MCF 10A (cell line): ENCODE results near the gene DRG2. TPM values are rescaled to one million over a fixed set of nuclear protein-coding genes. Genes with fewer than 3 reads are reported as not detected.

Source experiments
- BruUV-seq: library from RNA; stranded (reverse); fragments of 400-500 nt; replicated peaks from 2 replicates; lab custom pipeline; 2021; lab: Mats Ljungman, UMichigan
- CTCF ChIA-PET: fragments of 300-600 bp; sonication (Branson Sonifier 250); formaldehyde crosslinking; extraction: SDS; loops from one replicate; lab custom pipeline; 2021; ENCODE audit warnings: antibody characterized with exemption, inconsistent platforms; lab: Yijun Ruan, JAX
- POLR2A ChIA-PET: fragments of 300-600, 350-650 bp; sonication (Branson Sonifier 250); formaldehyde crosslinking; extraction: SDS; loops from one replicate; lab custom pipeline; 2020; ENCODE audit warnings: antibody characterized with exemption, inconsistent platforms; lab: Yijun Ruan, JAX
- DNase-seq: peaks from one replicate; pipeline ENCODE4 v3.0.0-alpha.2; 2018; ENCODE audit not compliant: unreplicated experiment
- H3K27ac Mint-ChIP-seq: one replicate; pipeline ENCODE4 v1.8.0; 2022; ENCODE audit warnings: mild to moderate bottlenecking, low read depth, mixed read lengths; ENCODE audit not compliant: unreplicated experiment
- H3K27me3 Mint-ChIP-seq: one replicate; pipeline ENCODE4 v1.8.0; 2022; ENCODE audit warnings: mixed read lengths; ENCODE audit not compliant: insufficient read depth, unreplicated experiment
- H3K36me3 Mint-ChIP-seq: one replicate; pipeline ENCODE4 v1.8.0; 2022; ENCODE audit warnings: mild to moderate bottlenecking, moderate library complexity, mixed read lengths; ENCODE audit not compliant: insufficient read depth, unreplicated experiment
- H3K4me1 Mint-ChIP-seq: one replicate; pipeline ENCODE4 v1.8.0; 2022; ENCODE audit warnings: mixed read lengths; ENCODE audit not compliant: insufficient read depth, unreplicated experiment
- H3K4me3 Mint-ChIP-seq: one replicate; pipeline ENCODE4 v1.8.0; 2022; ENCODE audit warnings: mild to moderate bottlenecking, moderate library complexity, mixed read lengths; ENCODE audit not compliant: unreplicated experiment
- H3K9me3 Mint-ChIP-seq: one replicate; pipeline ENCODE4 v1.8.0; 2022; ENCODE audit warnings: mixed read lengths; ENCODE audit not compliant: unreplicated experiment
- CTCF ChIP-seq: fragments of 200-600 bp; IDR thresholded peaks from one replicate; pipeline ENCODE4 v1.8.0; 2022; ENCODE audit warnings: antibody characterized with exemption, mild to moderate bottlenecking; ENCODE audit not compliant: unreplicated experiment
- intact Hi-C: fragments of 100-400 bp; cut with micrococcal nuclease; formaldehyde crosslinking; loops from 2 replicates; pipeline ENCODE4 v1.14.1; 2022
- total RNA-seq: library from RNA; stranded (reverse); gene quantifications from 2 replicates; pipeline ENCODE4 v1.2.3, GENCODE V29; 2022

DRG2 gene
- total RNA-seq, 1 experiment from 2014 or later = 39.5 TPM

- intact Hi-C loops = no loop called here
- H3K27ac Mint-ChIP-seq = no peak overlapping the region
Observed at GRCh38 chr17:18089613-18090012, 1.9 kb downstream of the DRG2 start.

GRCh38 chr17:18093616-18094408 lies 6.1 kb downstream of the DRG2 start:
- ChIA-PET CTCF (interaction anchor here (0.5 to 1.0 kb wide), 4 partner anchors 10 to 124 kb away, joined by 3 to 4 read pairs (median 4); no protein-coding TSS in a partner anchor), POLR2A (no interaction called here)
- Mint-ChIP-seq H3K27me3 (no peaks in the 10 kb centered on the region), H3K4me3 (no peak overlapping the region), H3K36me3 (peaks cover 49% of the 10 kb centered on the region), H3K9me3 (no peaks in the 10 kb centered on the region), H3K4me1 (peaks cover 9% of the 10 kb centered on the region), H3K27ac (no peak overlapping the region)
- intact Hi-C loops = no loop called here
- peak; percentile 62 for DNase-seq
- peak; percentile 24 for TF ChIP-seq CTCF
- BruUV-seq = no TSS peak

More at GRCh38 chr17:18089613-18090012, 1.9 kb downstream of the DRG2 start:
- ChIA-PET CTCF (no interaction called here), POLR2A (interaction anchor here (0.6 kb wide), 2 partner anchors 19 to 97 kb away, joined by 3 read pairs; partner anchors contain the start of gene MYO15A)
- Mint-ChIP-seq H3K36me3 (peaks cover 28% of the 10 kb centered on the region), H3K27me3 (no peaks in the 10 kb centered on the region), H3K9me3 (no peaks in the 10 kb centered on the region), H3K4me3 (peak overlapping the region; percentile 99), H3K4me1 (peaks cover 22% of the 10 kb centered on the region)
- no peak for DNase-seq
- TF ChIP-seq CTCF = no peak
- no TSS peak for BruUV-seq

GRCh38 chr17:18094409-18094807 lies 6.7 kb downstream of the DRG2 start:
- POLR2A ChIA-PET = no interaction called here
- TF ChIP-seq CTCF = no peak
- Mint-ChIP-seq H3K36me3 (peaks cover 53% of the 10 kb centered on the region), H3K4me1 (peaks cover 7% of the 10 kb centered on the region), H3K27ac (no peak overlapping the region), H3K4me3 (no peak overlapping the region), H3K9me3 (no peaks in the 10 kb centered on the region), H3K27me3 (no peaks in the 10 kb centered on the region)
- no TSS peak for BruUV-seq
- no peak for DNase-seq
- CTCF ChIA-PET = interaction anchor here (0.5 kb wide), 1 partner anchor 26 kb away, joined by 4 read pairs; no protein-coding TSS in a partner anchor
- intact Hi-C loops = no loop called here

- H3K27me3 Mint-ChIP-seq = no peaks in the 10 kb centered on the region
- intact Hi-C loops = no loop called here
- TF ChIP-seq CTCF = no peak
- CTCF ChIA-PET = interaction anchor here (1.0 kb wide), 1 partner anchor 43 kb away, joined by 3 read pairs; no protein-coding TSS in a partner anchor
- peaks cover 45% of the 10 kb centered on the region for H3K36me3 Mint-ChIP-seq
- no peak overlapping the region for H3K27ac Mint-ChIP-seq
- no peak for DNase-seq
- no peak overlapping the region for H3K4me3 Mint-ChIP-seq
- no peaks in the 10 kb centered on the region for H3K9me3 Mint-ChIP-seq
- POLR2A ChIA-PET = interaction anchor here (0.8 kb wide), 1 partner anchor 10 kb away, joined by 4 read pairs; no protein-coding TSS in a partner anchor
- no peaks in the 10 kb centered on the region for H3K4me1 Mint-ChIP-seq
- no TSS peak for BruUV-seq
Observed at GRCh38 chr17:18099516-18099915, 11.8 kb downstream of the DRG2 start.
